GOT3 (cell line): Measurements from ENCODE around the gene MR1.

Experiments
- DNase-seq: peaks from one replicate; lab custom pipeline; 2025; ENCODE audit warnings: mixed read lengths; lab: John Stamatoyannopoulos, UW

MR1 gene

GRCh38 chr1:181033799-181034451, at the start of gene MR1:
MR1 (plus strand) TSS chr1:181033983; CDS start chr1:181034008, 25 bp downstream.
- no peak for DNase-seq

GRCh38 chr1:180988253-180988752, 45.5 kb upstream of the MR1 start:
- no peak for DNase-seq

GRCh38 chr1:180994262-180994661, 39.5 kb upstream of the MR1 start:
- DNase-seq = no peak

GRCh38 chr1:180997843-180998504, 35.8 kb upstream of the MR1 start:
- DNase-seq = no peak

GRCh38 chr1:181001091-181001780, 32.5 kb upstream of the MR1 start:
- DNase-seq = no peak

GRCh38 chr1:181002582-181003172, 31.1 kb upstream of the MR1 start:
- no peak for DNase-seq

GRCh38 chr1:181010789-181011188, 23.0 kb upstream of the MR1 start:
- no peak for DNase-seq

- DNase-seq = no peak
Observed at GRCh38 chr1:181011301-181012202, 22.2 kb upstream of the MR1 start.

GRCh38 chr1:181012203-181012745, 21.5 kb upstream of the MR1 start:
- no peak for DNase-seq

GRCh38 chr1:181013144-181013543, 20.6 kb upstream of the MR1 start:
- DNase-seq = no peak

- no peak for DNase-seq
Observed at GRCh38 chr1:181014477-181015250, 19.1 kb upstream of the MR1 start.

- no peak for DNase-seq
Observed at GRCh38 chr1:181015251-181015615, 18.6 kb upstream of the MR1 start.

- no peak for DNase-seq
Observed at GRCh38 chr1:181016563-181016962, 17.2 kb upstream of the MR1 start.

- DNase-seq = no peak
Observed at GRCh38 chr1:181018901-181019681, 14.7 kb upstream of the MR1 start.

- no peak for DNase-seq
Observed at GRCh38 chr1:181021159-181021558, 12.6 kb upstream of the MR1 start.

GRCh38 chr1:181021811-181022434, 11.9 kb upstream of the MR1 start:
- DNase-seq = no peak

- DNase-seq = no peak
Observed at GRCh38 chr1:181023265-181024057, 10.3 kb upstream of the MR1 start.

- no peak for DNase-seq
Observed at GRCh38 chr1:181028196-181028595, 5.6 kb upstream of the MR1 start.
